HG02840 (cell line): ENCODE data around the gene IFI44L.
A peak's percentile ranks its signal among the peaks of the same experiment; 100 is the strongest.

ENCODE experiments used
- ATAC-seq: cut with Tn5 transposase; IDR thresholded peaks from one replicate; pipeline ENCODE4 v1.9.1; 2021; ENCODE audit warnings: mild to moderate bottlenecking, moderate library complexity, moderate number of reproducible peaks; ENCODE audit not compliant: unreplicated experiment, low FRiP score

IFI44L gene

GRCh38 chr1:78619803-78620579, at the start of gene IFI44L:
Gene IFI44L (plus strand): TSS chr1:78620448. CDS start chr1:78627916, 7,468 bp downstream.
- peak; percentile 46 for ATAC-seq

- no peak for ATAC-seq
Measured at GRCh38 chr1:78570539-78570938, 49.7 kb upstream of the IFI44L start.

- no peak for ATAC-seq
Measured at GRCh38 chr1:78577257-78578100, 42.8 kb upstream of the IFI44L start.

GRCh38 chr1:78586572-78586971, 33.7 kb upstream of the IFI44L start:
- no peak for ATAC-seq

- ATAC-seq, result no peak
Measured at GRCh38 chr1:78587211-78587610, 33.0 kb upstream of the IFI44L start.

- ATAC-seq, result no peak
Measured at GRCh38 chr1:78591971-78592370, 28.3 kb upstream of the IFI44L start.

- ATAC-seq, result no peak
Measured at GRCh38 chr1:78599294-78599693, 21.0 kb upstream of the IFI44L start.

- ATAC-seq, result no peak
Measured at GRCh38 chr1:78601068-78601467, 19.2 kb upstream of the IFI44L start.

GRCh38 chr1:78603206-78603605, 17.0 kb upstream of the IFI44L start:
- ATAC-seq, result no peak

GRCh38 chr1:78604643-78605042, 15.6 kb upstream of the IFI44L start:
- no peak for ATAC-seq

GRCh38 chr1:78606274-78606673, 14.0 kb upstream of the IFI44L start:
- ATAC-seq, result no peak

- ATAC-seq, result no peak
Measured at GRCh38 chr1:78607334-78607927, 12.8 kb upstream of the IFI44L start.

GRCh38 chr1:78607944-78608343, 12.3 kb upstream of the IFI44L start:
- no peak for ATAC-seq

GRCh38 chr1:78617615-78618026, 2.6 kb upstream of the IFI44L start:
- ATAC-seq, result no peak

GRCh38 chr1:78619032-78619431, 1.2 kb upstream of the IFI44L start:
- no peak for ATAC-seq

GRCh38 chr1:78619446-78619802, 824 bp upstream of the IFI44L start:
- peak; percentile 2 for ATAC-seq

GRCh38 chr1:78620666-78621065, 418 bp downstream of the IFI44L start:
- peak; percentile 9 for ATAC-seq

GRCh38 chr1:78622548-78622947, 2.3 kb downstream of the IFI44L start:
- ATAC-seq, result no peak

GRCh38 chr1:78624035-78624434, 3.8 kb downstream of the IFI44L start:
- ATAC-seq, result no peak

- ATAC-seq, result no peak
Measured at GRCh38 chr1:78627321-78627720, 7.1 kb downstream of the IFI44L start.

GRCh38 chr1:78630600-78630999, 10.4 kb downstream of the IFI44L start:
- no peak for ATAC-seq
